NT2/D1 (cell line): Measurements from ENCODE around the gene DMD.

Source experiments
- DNase-seq: peaks from one replicate; pipeline ENCODE4 v3.0.0-alpha.2; 2011; ENCODE audit warnings: low read depth, low spot score
- H3K27me3 ChIP-seq: 2 replicates; pipeline ENCODE4 v1.6.0; 2011; ENCODE audit warnings: mild to moderate bottlenecking; ENCODE audit not compliant: insufficient read length, insufficient read depth
- H3K36me3 ChIP-seq: 2 replicates; pipeline ENCODE4 v1.6.1; 2011; ENCODE audit warnings: mild to moderate bottlenecking, low read length, mixed read lengths; ENCODE audit not compliant: insufficient read depth, insufficient read length
- H3K4me1 ChIP-seq: 2 replicates; pipeline ENCODE4 v1.5.1; 2011; ENCODE audit not compliant: insufficient read depth, insufficient read length
- H3K4me3 ChIP-seq: 2 replicates; pipeline ENCODE4 v1.5.1; 2011; ENCODE audit warnings: low read depth; ENCODE audit not compliant: insufficient read length
- H3K9ac ChIP-seq: 2 replicates; pipeline ENCODE4 v1.6.0; 2011; ENCODE audit warnings: low read depth; ENCODE audit not compliant: insufficient read length
- H3K9me3 ChIP-seq: 2 replicates; pipeline ENCODE4 v1.5.1; 2011; ENCODE audit warnings: mild to moderate bottlenecking, low read length; ENCODE audit not compliant: insufficient read depth
- SUZ12 ChIP-seq: IDR thresholded peaks from 2 replicates; pipeline ENCODE4 v1.6.1; 2011; ENCODE audit not compliant: insufficient read length, insufficient read depth; ENCODE audit errors: extremely low read depth
- YY1 ChIP-seq: IDR thresholded peaks from 2 replicates; pipeline ENCODE4 v1.6.1; 2011; ENCODE audit not compliant: insufficient read length, insufficient read depth
- ZNF274 ChIP-seq: IDR thresholded peaks from 2 replicates; pipeline ENCODE4 v1.6.1; 2011; ENCODE audit warnings: mild to moderate bottlenecking, low read depth, low read length

DMD gene

GRCh38 chrX:32896088-32896487 lies 315.3 kb downstream of the DMD start:
- Histone ChIP-seq H3K9me3 (no peaks in the 10 kb centered on the region), H3K36me3 (no peaks in the 10 kb centered on the region), H3K9ac (no peak overlapping the region), H3K27me3 (no peaks in the 10 kb centered on the region), H3K4me3 (no peak overlapping the region), H3K4me1 (no peaks in the 10 kb centered on the region)
- no peak for DNase-seq
- no peak for TF ChIP-seq SUZ12
- TF ChIP-seq ZNF274: no peak
- no peak for TF ChIP-seq YY1

GRCh38 chrX:32894679-32895078 lies 316.7 kb downstream of the DMD start:
- no peaks in the 10 kb centered on the region for H3K9me3 ChIP-seq
- H3K36me3 ChIP-seq: no peaks in the 10 kb centered on the region
- H3K4me1 ChIP-seq: no peaks in the 10 kb centered on the region
- no peaks in the 10 kb centered on the region for H3K27me3 ChIP-seq
- no peak for TF ChIP-seq YY1
- no peak for TF ChIP-seq ZNF274
- TF ChIP-seq SUZ12: no peak
- H3K4me3 ChIP-seq: no peak overlapping the region
- no peak overlapping the region for H3K9ac ChIP-seq
- no peak for DNase-seq

GRCh38 chrX:32893751-32894150 lies 317.6 kb downstream of the DMD start:
- TF ChIP-seq YY1 (no peak), SUZ12 (no peak), ZNF274 (no peak)
- Histone ChIP-seq H3K4me1 (no peaks in the 10 kb centered on the region), H3K4me3 (no peak overlapping the region), H3K27me3 (no peaks in the 10 kb centered on the region), H3K9ac (no peak overlapping the region), H3K9me3 (no peaks in the 10 kb centered on the region), H3K36me3 (no peaks in the 10 kb centered on the region)
- no peak for DNase-seq

- TF ChIP-seq SUZ12 (no peak), YY1 (no peak), ZNF274 (no peak)
- Histone ChIP-seq H3K27me3 (no peaks in the 10 kb centered on the region), H3K4me1 (no peaks in the 10 kb centered on the region), H3K9me3 (no peaks in the 10 kb centered on the region), H3K4me3 (no peak overlapping the region), H3K36me3 (no peaks in the 10 kb centered on the region), H3K9ac (no peak overlapping the region)
- DNase-seq: peak; percentile 8
Measured at GRCh38 chrX:32877592-32877991, 333.8 kb downstream of the DMD start.

GRCh38 chrX:32874839-32875238 lies 336.5 kb downstream of the DMD start:
- no peak overlapping the region for H3K4me3 ChIP-seq
- no peak for DNase-seq
- H3K4me1 ChIP-seq: no peaks in the 10 kb centered on the region
- H3K9me3 ChIP-seq: no peaks in the 10 kb centered on the region
- no peaks in the 10 kb centered on the region for H3K27me3 ChIP-seq
- no peak overlapping the region for H3K9ac ChIP-seq
- H3K36me3 ChIP-seq: no peaks in the 10 kb centered on the region
- TF ChIP-seq YY1: no peak
- no peak for TF ChIP-seq SUZ12
- no peak for TF ChIP-seq ZNF274

- Histone ChIP-seq H3K9me3 (no peaks in the 10 kb centered on the region), H3K27me3 (no peaks in the 10 kb centered on the region), H3K9ac (no peak overlapping the region), H3K4me3 (no peak overlapping the region), H3K4me1 (no peaks in the 10 kb centered on the region), H3K36me3 (no peaks in the 10 kb centered on the region)
- TF ChIP-seq ZNF274 (no peak), SUZ12 (no peak), YY1 (no peak)
- DNase-seq: no peak
Measured at GRCh38 chrX:32873786-32874185, 337.6 kb downstream of the DMD start.

- no peaks in the 10 kb centered on the region for H3K36me3 ChIP-seq
- no peak for TF ChIP-seq ZNF274
- no peak for TF ChIP-seq YY1
- TF ChIP-seq SUZ12: no peak
- H3K27me3 ChIP-seq: no peaks in the 10 kb centered on the region
- no peaks in the 10 kb centered on the region for H3K9me3 ChIP-seq
- DNase-seq: no peak
- H3K4me3 ChIP-seq: no peak overlapping the region
- H3K9ac ChIP-seq: no peak overlapping the region
- H3K4me1 ChIP-seq: no peaks in the 10 kb centered on the region
Measured at GRCh38 chrX:32871636-32872035, 339.7 kb downstream of the DMD start.

GRCh38 chrX:32868524-32868895 lies 342.8 kb downstream of the DMD start:
- Histone ChIP-seq H3K4me1 (no peaks in the 10 kb centered on the region), H3K27me3 (no peaks in the 10 kb centered on the region), H3K9ac (no peak overlapping the region), H3K4me3 (no peak overlapping the region), H3K9me3 (no peaks in the 10 kb centered on the region), H3K36me3 (no peaks in the 10 kb centered on the region)
- no peak for DNase-seq
- TF ChIP-seq YY1 (no peak), ZNF274 (no peak), SUZ12 (no peak)
